MM.1S (cell line): Measurements from ENCODE around the gene NTRK3.

Experiments used
- EZH2 ChIP-seq: fragments of 300-600 bp; sonication (generic); optimal IDR thresholded peaks from 2 replicates; pipeline ENCODE3; 2017; ENCODE audit warnings: low read depth, mild to moderate bottlenecking, antibody characterized with exemption, low read length, mixed read lengths
- EZH2phosphoT487 ChIP-seq: fragments of 300-600 bp; sonication (generic); IDR thresholded peaks from 2 replicates; pipeline ENCODE4 v1.6.1; 2018; ENCODE audit warnings: antibody characterized with exemption, low read length
- TF ChIP-seq, protein P1 (sequence below): fragments of 300-600 bp; sonication (generic); IDR thresholded peaks from 2 replicates; pipeline ENCODE4 v1.5.1; 2016; ENCODE audit warnings: antibody characterized with exemption, low read length, mixed read lengths

DNA sequence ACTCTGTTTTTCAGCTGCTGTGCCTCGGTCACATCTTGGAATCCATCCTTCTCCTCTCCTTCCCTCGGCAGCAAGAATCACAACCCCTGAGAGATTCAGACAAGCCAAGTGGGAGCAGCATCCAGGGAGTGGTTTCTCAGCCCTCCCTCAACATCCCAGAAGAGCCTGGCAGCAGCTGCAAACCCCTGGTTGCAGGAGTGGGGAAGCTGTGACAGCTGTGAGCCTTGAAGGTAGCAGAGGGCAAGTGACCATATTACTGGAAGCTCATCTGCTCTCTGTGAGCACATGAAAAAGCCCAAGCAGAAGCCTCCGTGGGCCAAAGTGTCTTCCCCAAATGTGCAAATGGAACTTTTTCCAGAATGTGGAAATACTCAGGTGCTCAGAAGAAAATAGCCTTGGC is 312.9 kb downstream of the NTRK3 start:
- TF ChIP-seq, protein P1, sequence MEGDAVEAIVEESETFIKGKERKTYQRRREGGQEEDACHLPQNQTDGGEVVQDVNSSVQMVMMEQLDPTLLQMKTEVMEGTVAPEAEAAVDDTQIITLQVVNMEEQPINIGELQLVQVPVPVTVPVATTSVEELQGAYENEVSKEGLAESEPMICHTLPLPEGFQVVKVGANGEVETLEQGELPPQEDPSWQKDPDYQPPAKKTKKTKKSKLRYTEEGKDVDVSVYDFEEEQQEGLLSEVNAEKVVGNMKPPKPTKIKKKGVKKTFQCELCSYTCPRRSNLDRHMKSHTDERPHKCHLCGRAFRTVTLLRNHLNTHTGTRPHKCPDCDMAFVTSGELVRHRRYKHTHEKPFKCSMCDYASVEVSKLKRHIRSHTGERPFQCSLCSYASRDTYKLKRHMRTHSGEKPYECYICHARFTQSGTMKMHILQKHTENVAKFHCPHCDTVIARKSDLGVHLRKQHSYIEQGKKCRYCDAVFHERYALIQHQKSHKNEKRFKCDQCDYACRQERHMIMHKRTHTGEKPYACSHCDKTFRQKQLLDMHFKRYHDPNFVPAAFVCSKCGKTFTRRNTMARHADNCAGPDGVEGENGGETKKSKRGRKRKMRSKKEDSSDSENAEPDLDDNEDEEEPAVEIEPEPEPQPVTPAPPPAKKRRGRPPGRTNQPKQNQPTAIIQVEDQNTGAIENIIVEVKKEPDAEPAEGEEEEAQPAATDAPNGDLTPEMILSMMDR = no peak
- TF ChIP-seq EZH2 (no peak), EZH2phosphoT487 (no peak)
